A549 (cell line): ENCODE results near the gene CPSF2. TPM values are rescaled to one million over a fixed set of nuclear protein-coding genes. Genes with fewer than 3 reads are reported as not detected.
A peak's percentile ranks its signal among the peaks of the same experiment; 100 is the strongest.

ENCODE experiments used
- ATAC-seq, 2 experiments: fragments of 200-7000 bp in 1 of 2; fragments of >200 bp in 1 of 2; cut with Nextera tagmentation in 1 of 2; cut with Tn5 transposase in 1 of 2; 3 replicates each; pipeline versions ENCODE4 v1.8.0 to v1.9.1; 2018 to 2020; ENCODE audit warnings: mild to moderate bottlenecking in 1 of 2, moderate library complexity in 1 of 2
- CTCF ChIA-PET: fragments of 300-600 bp; sonication (Branson Sonifier 250); formaldehyde crosslinking; extraction: SDS; loops from one replicate; lab custom pipeline; 2021; ENCODE audit warnings: antibody characterized with exemption, inconsistent platforms; lab: Yijun Ruan, JAX
- POLR2A ChIA-PET: fragments of 350-600 bp; formaldehyde crosslinking; extraction: SDS; loops from one replicate; lab custom pipeline; 2021; ENCODE audit warnings: antibody characterized with exemption, inconsistent platforms; lab: Yijun Ruan, JAX
- DNase-seq, 2 experiments: peaks; one replicate each; pipeline versions ENCODE4 v3.0.0 to v3.0.0-alpha.2; 2011 to 2016; ENCODE audit warnings: low read depth in 1 of 2, low spot score in 1 of 2
- FAIRE-seq: peaks from 2 replicates; lab custom pipeline; 2011; peaks lifted over from hg19 to GRCh38; lab: Jason Lieb, UNC
- H3K27ac ChIP-seq, 2 experiments: fragments of >200 bp; sonication (Bioruptor Twin); formaldehyde crosslinking; 3 replicates each; pipeline ENCODE4 v1.5.1; 2016 to 2017
- H3K4me1 ChIP-seq: fragments of >200 bp; sonication (Bioruptor Twin); formaldehyde crosslinking; 3 replicates; pipeline ENCODE4 v1.6.1; 2016
- H3K4me2 ChIP-seq: fragments of >200 bp; sonication (Bioruptor Twin); formaldehyde crosslinking; 3 replicates; pipeline ENCODE4 v1.6.1; 2016
- H3K4me3 ChIP-seq: fragments of >200 bp; sonication (Bioruptor Twin); formaldehyde crosslinking; 3 replicates; pipeline ENCODE4 v1.5.1; 2016
- H3K9me3 ChIP-seq: fragments of >200 bp; sonication (Bioruptor Twin); formaldehyde crosslinking; 3 replicates; pipeline ENCODE4 v1.6.1; 2016
- BCL3 ChIP-seq: fragments of >200 bp; sonication (Bioruptor Twin); formaldehyde crosslinking; IDR thresholded peaks from 3 replicates; pipeline ENCODE4 v1.6.1; 2016
- CBX8 ChIP-seq: fragments of 200-600 bp; sonication (generic); IDR thresholded peaks from 2 replicates; pipeline ENCODE4 v1.6.1; 2016
- CHD2 ChIP-seq: fragments of 150-350 bp; IDR thresholded peaks from 2 replicates; pipeline ENCODE4 v1.6.1; 2014; ENCODE audit warnings: low read length; ENCODE audit not compliant: partially characterized antibody
- CHD4 ChIP-seq: fragments of 200-600 bp; sonication (generic); IDR thresholded peaks from 2 replicates; pipeline ENCODE4 v1.6.1; 2016; ENCODE audit warnings: antibody characterized with exemption, mild to moderate bottlenecking, borderline replicate concordance
- EP300 ChIP-seq, 2 experiments: fragments of >200 bp; sonication (Bioruptor Twin); formaldehyde crosslinking; IDR thresholded peaks; 2 replicates in 1 of 2; 3 replicates in 1 of 2; pipeline ENCODE4 v1.6.1; 2016 to 2017
- FOSB ChIP-seq: fragments of 250-450 bp; sonication (Bioruptor Pico); IDR thresholded peaks from 2 replicates; pipeline ENCODE4 v1.5.0; 2020; ENCODE audit warnings: mild to moderate bottlenecking, moderate library complexity
- HDAC2 ChIP-seq: fragments of 200-600 bp; sonication (generic); IDR thresholded peaks from 2 replicates; pipeline ENCODE4 v1.6.1; 2016
- HES2 ChIP-seq: fragments of >200 bp; sonication (Bioruptor Twin); formaldehyde crosslinking; IDR thresholded peaks from 2 replicates; pipeline ENCODE4 v1.6.1; 2016
- HMGXB4 ChIP-seq: fragments of 250-450 bp; sonication (Bioruptor Pico); IDR thresholded peaks from 2 replicates; pipeline ENCODE4 v1.5.0; 2021; ENCODE audit warnings: mild to moderate bottlenecking, moderate library complexity, borderline replicate concordance
- HOXA7 ChIP-seq: fragments of 250-450 bp; sonication (Bioruptor Pico); IDR thresholded peaks from 2 replicates; pipeline ENCODE4 v1.5.0; 2020; ENCODE audit warnings: mild to moderate bottlenecking, moderate library complexity
- KDM5A ChIP-seq: fragments of 200-600 bp; sonication (generic); IDR thresholded peaks from 2 replicates; pipeline ENCODE4 v1.6.1; 2016; ENCODE audit warnings: antibody characterized with exemption, mild to moderate bottlenecking
- MAFK ChIP-seq: fragments of 450-650 bp; IDR thresholded peaks from 2 replicates; pipeline ENCODE4 v1.6.1; 2014; ENCODE audit not compliant: partially characterized antibody
- MAZ ChIP-seq: fragments of 150-350 bp; IDR thresholded peaks from 2 replicates; pipeline ENCODE4 v1.6.1; 2014; ENCODE audit warnings: antibody characterized with exemption, low read depth, low read length, borderline replicate concordance
- MYC ChIP-seq: IDR thresholded peaks from 2 replicates; pipeline ENCODE4 v1.6.1; 2012; ENCODE audit warnings: mild to moderate bottlenecking, inconsistent platforms, low read length, improper control_type of control experiment, borderline replicate concordance
- NFE2L2 ChIP-seq: fragments of 150-350 bp; conservative IDR thresholded peaks from 2 replicates; pipeline ENCODE4 v1.6.1; 2014; ENCODE audit warnings: low read length
- NPAS2 ChIP-seq: fragments of 250-450 bp; sonication (Bioruptor Pico); IDR thresholded peaks from 2 replicates; pipeline ENCODE4 v1.8.0; 2022; ENCODE audit warnings: mild to moderate bottlenecking, moderate library complexity, borderline replicate concordance
- POLR2A ChIP-seq: IDR thresholded peaks from 2 replicates; pipeline ENCODE4 v1.6.1; 2012; ENCODE audit warnings: mild to moderate bottlenecking, low read length
- POLR2AphosphoS2 ChIP-seq: conservative IDR thresholded peaks from 2 replicates; pipeline ENCODE4 v1.6.1; 2012; ENCODE audit warnings: low read length, improper control_type of control experiment, inconsistent platforms
- RARB ChIP-seq: fragments of 250-450 bp; sonication (Bioruptor Pico); IDR thresholded peaks from 2 replicates; pipeline ENCODE4 v1.8.0; 2021; ENCODE audit warnings: mild to moderate bottlenecking, moderate library complexity
- RCOR1 ChIP-seq: fragments of 150-350 bp; IDR thresholded peaks from 2 replicates; pipeline ENCODE4 v1.6.1; 2014; ENCODE audit warnings: antibody characterized with exemption, low read length, low read depth
- SREBF2 ChIP-seq: fragments of 450-650 bp; IDR thresholded peaks from 2 replicates; pipeline ENCODE4 v1.6.1; 2014; ENCODE audit warnings: mild to moderate bottlenecking, moderate library complexity
- ZC3H11A ChIP-seq: fragments of 450-650 bp; IDR thresholded peaks from 2 replicates; pipeline ENCODE4 v1.6.1; 2014; ENCODE audit warnings: antibody characterized with exemption, mild to moderate bottlenecking
- ZNF302 ChIP-seq: fragments of 250-450 bp; sonication (Bioruptor Pico); IDR thresholded peaks from 2 replicates; pipeline ENCODE4 v1.9.0; 2021; ENCODE audit warnings: inconsistent platforms, mild to moderate bottlenecking, moderate library complexity
- ZSCAN20 ChIP-seq: fragments of 250-450 bp; sonication (Bioruptor Pico); IDR thresholded peaks from 2 replicates; pipeline ENCODE4 v1.8.0; 2022; ENCODE audit warnings: mild to moderate bottlenecking, moderate library complexity
- WGBS: methylation state at CpG from one replicate; pipeline ENCODE4 v1.1.6; 2017; ENCODE audit errors: missing lambda C conversion rate; 5-methylcytosine and 5-hydroxymethylcytosine counted together
- polyA plus RNA-seq, 4 experiments: library from polyadenylated mRNA; depleted of rRNA in 3 of 4; stranded (reverse); fragments of >200 nt; fragmentation: RNase III in 1 of 4; extraction: RNeasy Plus Mini Kit Qiagen cat#74134 plus additional on column Dnase treatment in 1 of 4; gene quantifications; 2 replicates in 3 of 4; 3 replicates in 1 of 4; pipeline ENCODE4 v1.2.3, GENCODE V29; 2011 to 2017
- TF ChIP-seq, protein P1 (sequence below): fragments of 250-450 bp; sonication (Bioruptor Pico); IDR thresholded peaks from 2 replicates; pipeline ENCODE4 v1.5.0; 2020; ENCODE audit warnings: low read depth, mild to moderate bottlenecking, moderate library complexity
- TF ChIP-seq, protein P2 (sequence below): fragments of >200 bp; sonication (Bioruptor Twin); formaldehyde crosslinking; IDR thresholded peaks from 3 replicates; pipeline ENCODE4 v1.5.1; 2016
- TF ChIP-seq, protein P3 (sequence below): fragments of 200-600 bp; sonication (generic); IDR thresholded peaks from 2 replicates; pipeline ENCODE4 v1.6.1; 2016; ENCODE audit warnings: antibody characterized with exemption, mild to moderate bottlenecking, moderate library complexity

CPSF2 gene
- polyA plus RNA-seq, 2 of the 4 experiments (the other 2 are of a cell fraction), result 57.3 to 75.3 TPM

DNA sequence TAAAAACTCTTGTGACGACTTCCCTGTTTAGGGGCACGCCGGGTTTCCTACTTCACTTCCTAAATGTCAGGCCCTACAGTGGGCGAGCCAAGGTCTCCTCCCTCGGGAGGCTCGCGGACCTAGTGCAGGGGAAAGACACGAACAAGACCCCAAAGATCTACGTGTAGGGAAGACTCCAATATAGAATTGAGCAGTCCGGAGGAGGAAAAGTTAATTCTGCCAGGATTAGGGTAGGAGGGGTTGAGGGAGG, 16.0 kb upstream of the CPSF2 start:
- TF ChIP-seq FOSB (CRISPR knock-in tag) (no peak), CHD4 (no peak), NPAS2 (CRISPR knock-in tag) (no peak), RCOR1 (no peak), BCL3 (no peak), POLR2A (no peak), MYC (no peak), HOXA7 (CRISPR knock-in tag) (no peak), ZSCAN20 (no peak), POLR2AphosphoS2 (no peak), MAZ (no peak), CBX8 (no peak), HMGXB4 (CRISPR knock-in tag) (no peak), NFE2L2 (no peak), CHD2 (no peak), HES2 (no peak), ZNF302 (CRISPR knock-in tag) (no peak)
- TF ChIP-seq, protein P1, sequence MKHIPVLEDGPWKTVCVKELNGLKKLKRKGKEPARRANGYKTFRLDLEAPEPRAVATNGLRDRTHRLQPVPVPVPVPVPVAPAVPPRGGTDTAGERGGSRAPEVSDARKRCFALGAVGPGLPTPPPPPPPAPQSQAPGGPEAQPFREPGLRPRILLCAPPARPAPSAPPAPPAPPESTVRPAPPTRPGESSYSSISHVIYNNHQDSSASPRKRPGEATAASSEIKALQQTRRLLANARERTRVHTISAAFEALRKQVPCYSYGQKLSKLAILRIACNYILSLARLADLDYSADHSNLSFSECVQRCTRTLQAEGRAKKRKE, result no peak
- TF ChIP-seq, protein P2, sequence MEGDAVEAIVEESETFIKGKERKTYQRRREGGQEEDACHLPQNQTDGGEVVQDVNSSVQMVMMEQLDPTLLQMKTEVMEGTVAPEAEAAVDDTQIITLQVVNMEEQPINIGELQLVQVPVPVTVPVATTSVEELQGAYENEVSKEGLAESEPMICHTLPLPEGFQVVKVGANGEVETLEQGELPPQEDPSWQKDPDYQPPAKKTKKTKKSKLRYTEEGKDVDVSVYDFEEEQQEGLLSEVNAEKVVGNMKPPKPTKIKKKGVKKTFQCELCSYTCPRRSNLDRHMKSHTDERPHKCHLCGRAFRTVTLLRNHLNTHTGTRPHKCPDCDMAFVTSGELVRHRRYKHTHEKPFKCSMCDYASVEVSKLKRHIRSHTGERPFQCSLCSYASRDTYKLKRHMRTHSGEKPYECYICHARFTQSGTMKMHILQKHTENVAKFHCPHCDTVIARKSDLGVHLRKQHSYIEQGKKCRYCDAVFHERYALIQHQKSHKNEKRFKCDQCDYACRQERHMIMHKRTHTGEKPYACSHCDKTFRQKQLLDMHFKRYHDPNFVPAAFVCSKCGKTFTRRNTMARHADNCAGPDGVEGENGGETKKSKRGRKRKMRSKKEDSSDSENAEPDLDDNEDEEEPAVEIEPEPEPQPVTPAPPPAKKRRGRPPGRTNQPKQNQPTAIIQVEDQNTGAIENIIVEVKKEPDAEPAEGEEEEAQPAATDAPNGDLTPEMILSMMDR, result no peak
- DNase-seq (peak in 1 of 2 experiments; percentile 46), ATAC-seq (peak; percentile 57 to 60), FAIRE-seq (no peak)
- WGBS, result 2% methylated on average over 10 of the region's 10 CpGs
- Histone ChIP-seq H3K4me2 (peak overlapping the region; percentile 81), H3K9me3 (no peaks in the 10 kb centered on the region), H3K27ac (peak overlapping the region; percentile 89 to 96), H3K4me1 (peaks cover 23% of the 10 kb centered on the region), H3K4me3 (peak overlapping the region; percentile 75)
- ChIA-PET POLR2A (interaction anchor here (1.0 to 3.0 kb wide), 5 partner anchors 15 to 688 kb away, joined by 3 to 60 read pairs (median 7); partner anchors contain the start of genes CPSF2, GOLGA5, NDUFB1 and TRIP11), CTCF (interaction anchor here (0.7 to 4.6 kb wide), 8 partner anchors 14 to 467 kb away, joined by 3 to 99 read pairs (median 4); partner anchors contain the start of genes CPSF2 and NDUFB1)

- ChIA-PET POLR2A (interaction anchor here (0.7 to 3.0 kb wide), 8 partner anchors 10 to 688 kb away, joined by 3 to 60 read pairs (median 4); partner anchors contain the start of genes CPSF2, GOLGA5, NDUFB1 and TRIP11), CTCF (interaction anchor here (0.6 to 4.6 kb wide), 22 partner anchors 13 to 621 kb away, joined by 3 to 99 read pairs (median 3); partner anchors contain the start of genes CPSF2, NDUFB1 and TRIP11)
- FAIRE-seq (peak; percentile 63), DNase-seq (peak; percentile 98 to 99), ATAC-seq (peak; percentile 91 to 96)
- Histone ChIP-seq H3K4me1 (peaks cover 23% of the 10 kb centered on the region), H3K27ac (peak within 1 kb of the TSS; percentile 89 to 96), H3K4me3 (peak within 1 kb of the TSS; percentile 75), H3K9me3 (no peaks in the 10 kb centered on the region), H3K4me2 (peak within 1 kb of the TSS; percentile 81)
- 1% methylated on average over 28 of the region's 66 CpGs for WGBS
- TF ChIP-seq KDM5A (no peak), HDAC2 (no peak), RARB (no peak), NFE2L2 (no peak), MAFK (no peak), HES2 (no peak), ZC3H11A (no peak), EP300 (IDR thresholded peaks at IDR 0.05) (no peak), NPAS2 (CRISPR knock-in tag) (no peak), SREBF2 (no peak)
- TF ChIP-seq, protein P3, sequence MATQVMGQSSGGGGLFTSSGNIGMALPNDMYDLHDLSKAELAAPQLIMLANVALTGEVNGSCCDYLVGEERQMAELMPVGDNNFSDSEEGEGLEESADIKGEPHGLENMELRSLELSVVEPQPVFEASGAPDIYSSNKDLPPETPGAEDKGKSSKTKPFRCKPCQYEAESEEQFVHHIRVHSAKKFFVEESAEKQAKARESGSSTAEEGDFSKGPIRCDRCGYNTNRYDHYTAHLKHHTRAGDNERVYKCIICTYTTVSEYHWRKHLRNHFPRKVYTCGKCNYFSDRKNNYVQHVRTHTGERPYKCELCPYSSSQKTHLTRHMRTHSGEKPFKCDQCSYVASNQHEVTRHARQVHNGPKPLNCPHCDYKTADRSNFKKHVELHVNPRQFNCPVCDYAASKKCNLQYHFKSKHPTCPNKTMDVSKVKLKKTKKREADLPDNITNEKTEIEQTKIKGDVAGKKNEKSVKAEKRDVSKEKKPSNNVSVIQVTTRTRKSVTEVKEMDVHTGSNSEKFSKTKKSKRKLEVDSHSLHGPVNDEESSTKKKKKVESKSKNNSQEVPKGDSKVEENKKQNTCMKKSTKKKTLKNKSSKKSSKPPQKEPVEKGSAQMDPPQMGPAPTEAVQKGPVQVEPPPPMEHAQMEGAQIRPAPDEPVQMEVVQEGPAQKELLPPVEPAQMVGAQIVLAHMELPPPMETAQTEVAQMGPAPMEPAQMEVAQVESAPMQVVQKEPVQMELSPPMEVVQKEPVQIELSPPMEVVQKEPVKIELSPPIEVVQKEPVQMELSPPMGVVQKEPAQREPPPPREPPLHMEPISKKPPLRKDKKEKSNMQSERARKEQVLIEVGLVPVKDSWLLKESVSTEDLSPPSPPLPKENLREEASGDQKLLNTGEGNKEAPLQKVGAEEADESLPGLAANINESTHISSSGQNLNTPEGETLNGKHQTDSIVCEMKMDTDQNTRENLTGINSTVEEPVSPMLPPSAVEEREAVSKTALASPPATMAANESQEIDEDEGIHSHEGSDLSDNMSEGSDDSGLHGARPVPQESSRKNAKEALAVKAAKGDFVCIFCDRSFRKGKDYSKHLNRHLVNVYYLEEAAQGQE, result no peak
These were observed 15.4 kb upstream of the CPSF2 start, which contains the start of gene ATXN3 for GRCh38 chr14:92106143-92106926. Gene ATXN3 (minus strand): TSS chr14:92106582. CDS start chr14:92106552, 30 bp downstream.
